Mammary epithelial cell (primary cell): ENCODE data around the gene RANGAP1.

Experiments
- EZH2 ChIP-seq: IDR thresholded peaks from 2 replicates; pipeline ENCODE4 v1.6.1; 2012; ENCODE audit warnings: low read length, inconsistent platforms, borderline replicate concordance
- TF ChIP-seq, protein P1 (sequence below), 2 donors: IDR thresholded peaks in 1 of 2; conservative IDR thresholded peaks in 1 of 2; 2 replicates each; pipeline ENCODE4 v1.5.1; 2011 to 2012; ENCODE audit warnings: inconsistent platforms in 2 of 2, low read length in 2 of 2, mild to moderate bottlenecking in 2 of 2, control low read depth in 1 of 2, low read depth in 1 of 2; ENCODE audit not compliant: insufficient read depth in 1 of 2; ENCODE audit errors: extremely low read depth in 1 of 2

DNA sequence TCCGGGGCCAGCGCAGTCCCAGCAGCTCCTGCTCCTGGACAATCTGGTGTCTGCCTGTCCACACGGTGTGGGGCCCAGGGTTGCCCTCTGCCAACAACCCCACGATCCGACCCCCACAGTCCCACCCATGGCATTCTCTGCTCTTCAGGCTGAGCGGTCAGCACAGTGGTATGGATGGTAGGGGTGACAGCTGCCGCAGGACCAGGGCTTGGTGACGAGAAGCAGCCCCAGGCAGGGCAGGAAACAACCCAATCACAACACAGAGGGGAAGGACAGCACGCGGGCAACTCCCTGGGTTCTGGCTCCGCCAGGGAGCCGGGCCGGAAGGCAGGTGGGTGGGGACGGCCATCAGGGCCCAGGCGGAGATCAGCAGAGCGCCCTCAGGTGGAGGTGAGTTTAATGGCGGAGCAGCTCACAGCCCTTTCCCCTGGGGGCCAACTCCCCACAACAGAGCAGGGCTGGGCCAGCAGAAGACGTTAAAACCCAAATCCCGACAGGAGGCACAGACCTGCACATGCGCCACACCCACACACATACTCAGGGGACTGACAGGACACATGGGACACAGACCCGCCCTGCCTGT, 40.0 kb downstream of the RANGAP1 start:
- TF ChIP-seq, protein P1, sequence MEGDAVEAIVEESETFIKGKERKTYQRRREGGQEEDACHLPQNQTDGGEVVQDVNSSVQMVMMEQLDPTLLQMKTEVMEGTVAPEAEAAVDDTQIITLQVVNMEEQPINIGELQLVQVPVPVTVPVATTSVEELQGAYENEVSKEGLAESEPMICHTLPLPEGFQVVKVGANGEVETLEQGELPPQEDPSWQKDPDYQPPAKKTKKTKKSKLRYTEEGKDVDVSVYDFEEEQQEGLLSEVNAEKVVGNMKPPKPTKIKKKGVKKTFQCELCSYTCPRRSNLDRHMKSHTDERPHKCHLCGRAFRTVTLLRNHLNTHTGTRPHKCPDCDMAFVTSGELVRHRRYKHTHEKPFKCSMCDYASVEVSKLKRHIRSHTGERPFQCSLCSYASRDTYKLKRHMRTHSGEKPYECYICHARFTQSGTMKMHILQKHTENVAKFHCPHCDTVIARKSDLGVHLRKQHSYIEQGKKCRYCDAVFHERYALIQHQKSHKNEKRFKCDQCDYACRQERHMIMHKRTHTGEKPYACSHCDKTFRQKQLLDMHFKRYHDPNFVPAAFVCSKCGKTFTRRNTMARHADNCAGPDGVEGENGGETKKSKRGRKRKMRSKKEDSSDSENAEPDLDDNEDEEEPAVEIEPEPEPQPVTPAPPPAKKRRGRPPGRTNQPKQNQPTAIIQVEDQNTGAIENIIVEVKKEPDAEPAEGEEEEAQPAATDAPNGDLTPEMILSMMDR (conservative IDR thresholded peaks at IDR 0.05 in 1 of 2, IDR thresholded peaks at IDR 0.05 in 1 of 2; ENCODE audit: extremely low read depth in 1 of 2, insufficient read depth in 1 of 2, low read depth in 1 of 2, low read length in 2 of 2), result peak in 1 of 2 donors; percentile 11
- no peak for TF ChIP-seq EZH2
